Endothelial cell of umbilical vein (primary cell): ENCODE measurements around the gene TUFT1. TPM values are rescaled to one million over a fixed set of nuclear protein-coding genes. Genes with fewer than 3 reads are reported as not detected.

Experiments
- BruUV-seq: library from RNA; stranded (reverse); fragments of 400-500 nt; replicated peaks from 2 replicates; lab custom pipeline; 2021; lab: Mats Ljungman, UMichigan
- CTCF ChIA-PET: fragments of 300-600, 350-600 bp; sonication (Branson Sonifier 250); formaldehyde crosslinking; loops from one replicate; lab custom pipeline; 2021; ENCODE audit warnings: antibody characterized with exemption, inconsistent platforms; lab: Charles Lee
- POLR2A ChIA-PET: fragments of 300-600, 350-600 bp; sonication (Branson Sonifier 250); formaldehyde crosslinking; loops from one replicate; lab custom pipeline; 2021; ENCODE audit warnings: antibody characterized with exemption, inconsistent platforms; lab: Charles Lee
- DNase-seq: peaks from one replicate; pipeline ENCODE4 v3.0.0-alpha.2; 2011; ENCODE audit warnings: low read depth, low spot score
- FAIRE-seq: peaks from 2 replicates; lab custom pipeline; 2011; peaks lifted over from hg19 to GRCh38; lab: Jason Lieb, UNC
- H2AFZ ChIP-seq: 2 replicates; pipeline ENCODE4 v1.6.0; 2012; ENCODE audit warnings: low read depth, low read length, control low read depth, inconsistent platforms
- H3K27ac ChIP-seq: 2 replicates; pipeline ENCODE4 v1.5.1; 2011; ENCODE audit warnings: low read depth, mild to moderate bottlenecking, control low read depth, low read length, moderate library complexity; ENCODE audit not compliant: insufficient read depth
- H3K27me3 ChIP-seq, 2 experiments: 2 replicates each; pipeline versions ENCODE4 v1.6.0 to v1.6.1; 2011; ENCODE audit warnings: low read length in 2 of 2, mixed read lengths in 1 of 2; ENCODE audit not compliant: control insufficient read depth in 2 of 2, insufficient read depth in 2 of 2
- H3K36me3 ChIP-seq, 2 experiments: 2 replicates in 1 of 2; 3 replicates in 1 of 2; pipeline ENCODE4 v1.5.1; 2011; ENCODE audit warnings: low read length in 2 of 2, mild to moderate bottlenecking in 1 of 2, moderate library complexity in 1 of 2; ENCODE audit not compliant: control insufficient read depth in 2 of 2, insufficient read depth in 2 of 2; ENCODE audit errors: extremely low read depth in 1 of 2
- H3K4me1 ChIP-seq: 3 replicates; pipeline ENCODE4 v1.5.1; 2011; ENCODE audit warnings: mild to moderate bottlenecking, low read length; ENCODE audit not compliant: control insufficient read depth, insufficient read depth; ENCODE audit errors: extremely low read depth
- H3K4me2 ChIP-seq: 2 replicates; pipeline ENCODE4 v1.6.1; 2011; ENCODE audit warnings: low read length, control low read depth, mixed read lengths; ENCODE audit not compliant: insufficient read depth
- H3K4me3 ChIP-seq, 3 experiments: fragments of 200-600 bp in 1 of 3; sonication (generic), shearing (Covaris generic) in 1 of 3; replicated peaks in 1 of 3; 2 replicates each; pipeline ENCODE4 v1.5.1; 2011 to 2016; ENCODE audit warnings: control low read depth in 3 of 3, low read length in 3 of 3, mild to moderate bottlenecking in 2 of 3, inconsistent platforms in 1 of 3, low read depth in 1 of 3, moderate library complexity in 1 of 3; ENCODE audit not compliant: insufficient read depth in 1 of 3
- H3K79me2 ChIP-seq: 2 replicates; pipeline ENCODE4 v1.6.0; 2012; ENCODE audit warnings: low read length, inconsistent platforms; ENCODE audit not compliant: control insufficient read depth, insufficient read depth
- H3K9ac ChIP-seq: replicated peaks from 2 replicates; pipeline ENCODE3; 2011; ENCODE audit warnings: low read length, control low read depth; ENCODE audit not compliant: insufficient read depth; ENCODE audit errors: extremely low read depth
- H3K9me1 ChIP-seq: replicated peaks from 3 replicates; pipeline ENCODE4 v1.6.0; 2011; ENCODE audit warnings: mild to moderate bottlenecking, low read length; ENCODE audit not compliant: control insufficient read depth, insufficient read depth; ENCODE audit errors: extremely low read depth
- H3K9me3 ChIP-seq: replicated peaks from 2 replicates; pipeline ENCODE4 v1.5.1; 2012; ENCODE audit warnings: low read length, inconsistent platforms; ENCODE audit not compliant: control insufficient read depth, insufficient read depth
- H4K20me1 ChIP-seq: replicated peaks from 2 replicates; pipeline ENCODE3; 2011; ENCODE audit warnings: mild to moderate bottlenecking, low read length; ENCODE audit not compliant: control insufficient read depth, insufficient read depth; ENCODE audit errors: extremely low read depth
- EZH2 ChIP-seq: IDR thresholded peaks from 2 replicates; pipeline ENCODE4 v1.6.1; 2012; ENCODE audit warnings: borderline replicate concordance, low read depth, mild to moderate bottlenecking, moderate library complexity, low read length, inconsistent platforms; ENCODE audit not compliant: severe bottlenecking
- FOS ChIP-seq: IDR thresholded peaks from 2 replicates; pipeline ENCODE4 v1.6.1; 2011; ENCODE audit warnings: mild to moderate bottlenecking, low read length, moderate library complexity, borderline replicate concordance; ENCODE audit not compliant: insufficient read depth
- GATA2 ChIP-seq: IDR thresholded peaks from 2 replicates; pipeline ENCODE4 v1.7.0; 2011; ENCODE audit warnings: low read depth, mild to moderate bottlenecking, moderate library complexity, mixed read lengths, low read length; ENCODE audit not compliant: insufficient read length, insufficient read depth
- JUN ChIP-seq: IDR thresholded peaks from 2 replicates; pipeline ENCODE4 v1.6.1; 2011; ENCODE audit warnings: borderline replicate concordance, low read depth; ENCODE audit not compliant: insufficient read length, insufficient read depth
- MAX ChIP-seq: IDR thresholded peaks from 2 replicates; pipeline ENCODE4 v1.6.1; 2011; ENCODE audit not compliant: insufficient read depth, insufficient read length
- MYC ChIP-seq: IDR thresholded peaks from one replicate; pipeline ENCODE4 v1.6.1; 2011; ENCODE audit warnings: mild to moderate bottlenecking, low read depth, low read length
- POLR2A ChIP-seq: IDR thresholded peaks from 2 replicates; pipeline ENCODE4 v1.6.1; 2012; ENCODE audit warnings: low read depth, mild to moderate bottlenecking, control low read depth, low read length
- POLR2AphosphoS5 ChIP-seq: IDR thresholded peaks from 2 replicates; pipeline ENCODE4 v1.6.1; 2012; ENCODE audit warnings: low read depth, mild to moderate bottlenecking, control low read depth, low read length, moderate library complexity; ENCODE audit not compliant: insufficient read depth
- dilution Hi-C: fragments of 300-500 bp; cut with MboI; formaldehyde crosslinking; loops from one replicate; pipeline ENCODE4 v1.15.0; 2019; ENCODE audit warnings: low sequenced_read_pairs; ENCODE audit not compliant: extremely low pct_ligation_motif_present
- intact Hi-C: fragments of 100-400 bp; cut with micrococcal nuclease; formaldehyde crosslinking; loops from one replicate; pipeline ENCODE4 v1.10.0; 2022
- polyA plus RNA-seq, 4 experiments: library from polyadenylated mRNA; depleted of rRNA in 3 of 4; stranded (reverse) in 3 of 4; unstranded in 1 of 4; fragments of >200 nt; gene quantifications; 2 replicates each; pipeline versions ENCODE4 v1.2.1 to v1.2.3, GENCODE V29; 2011 to 2012; ENCODE audit warnings: missing spikeins in 1 of 4
- total RNA-seq: library from RNA; stranded (reverse); gene quantifications from 2 replicates; pipeline ENCODE4 v1.2.3, GENCODE V29; 2021
- TF ChIP-seq, protein P1 (sequence below), 2 donors: IDR thresholded peaks; 1 replicate in 1 of 2; 2 replicates in 1 of 2; pipeline ENCODE4 v1.5.1; 2011; ENCODE audit warnings: low read length in 2 of 2, mild to moderate bottlenecking in 2 of 2, moderate library complexity in 2 of 2, control low read depth in 1 of 2, inconsistent platforms in 1 of 2, low read depth in 1 of 2; ENCODE audit not compliant: insufficient read depth in 1 of 2; ENCODE audit errors: extremely low read depth in 1 of 2

TUFT1 gene
- total and polyA plus RNA-seq, 2 donors (not counting 3 experiments of a cell fraction or from before 2014, with no cell fraction given): 4.3 to 5.1 TPM

GRCh38 chr1:151546011-151546925, 6.2 kb downstream of the TUFT1 start:
- no peak overlapping the region for H3K4me2 ChIP-seq
- dilution Hi-C loops: no loop called here

More at GRCh38 chr1:151546011-151546925, 6.2 kb downstream of the TUFT1 start:
- Histone ChIP-seq H3K4me3 (no peak overlapping the region), H3K9ac (no peak overlapping the region), H3K9me1 (no peaks in the 10 kb centered on the region), H3K27ac (no peak overlapping the region), H3K4me1 (peaks cover 11% of the 10 kb centered on the region), H4K20me1 (no peaks in the 10 kb centered on the region), H3K36me3 (no peaks in the 10 kb centered on the region), H3K27me3 (no peaks in the 10 kb centered on the region), H3K9me3 (no peaks in the 10 kb centered on the region), H3K79me2 (no peaks in the 10 kb centered on the region), H2AFZ (no peak overlapping the region)
- BruUV-seq: no TSS peak
- TF ChIP-seq, protein P1, sequence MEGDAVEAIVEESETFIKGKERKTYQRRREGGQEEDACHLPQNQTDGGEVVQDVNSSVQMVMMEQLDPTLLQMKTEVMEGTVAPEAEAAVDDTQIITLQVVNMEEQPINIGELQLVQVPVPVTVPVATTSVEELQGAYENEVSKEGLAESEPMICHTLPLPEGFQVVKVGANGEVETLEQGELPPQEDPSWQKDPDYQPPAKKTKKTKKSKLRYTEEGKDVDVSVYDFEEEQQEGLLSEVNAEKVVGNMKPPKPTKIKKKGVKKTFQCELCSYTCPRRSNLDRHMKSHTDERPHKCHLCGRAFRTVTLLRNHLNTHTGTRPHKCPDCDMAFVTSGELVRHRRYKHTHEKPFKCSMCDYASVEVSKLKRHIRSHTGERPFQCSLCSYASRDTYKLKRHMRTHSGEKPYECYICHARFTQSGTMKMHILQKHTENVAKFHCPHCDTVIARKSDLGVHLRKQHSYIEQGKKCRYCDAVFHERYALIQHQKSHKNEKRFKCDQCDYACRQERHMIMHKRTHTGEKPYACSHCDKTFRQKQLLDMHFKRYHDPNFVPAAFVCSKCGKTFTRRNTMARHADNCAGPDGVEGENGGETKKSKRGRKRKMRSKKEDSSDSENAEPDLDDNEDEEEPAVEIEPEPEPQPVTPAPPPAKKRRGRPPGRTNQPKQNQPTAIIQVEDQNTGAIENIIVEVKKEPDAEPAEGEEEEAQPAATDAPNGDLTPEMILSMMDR (IDR thresholded peaks at IDR 0.05; ENCODE audit: extremely low read depth in 1 of 2, insufficient read depth in 1 of 2, low read depth in 1 of 2, low read length in 2 of 2): no peak
- no peak for TF ChIP-seq GATA2
- no peak for TF ChIP-seq JUN
- no peak for TF ChIP-seq EZH2
- no peak for TF ChIP-seq POLR2A
- no peak for TF ChIP-seq POLR2AphosphoS5
- TF ChIP-seq MYC: no peak
- TF ChIP-seq FOS: no peak
- TF ChIP-seq MAX: no peak
- DNase-seq (no peak), FAIRE-seq (no peak)
- CTCF ChIA-PET: interaction anchor here (2.0 kb wide), 1 partner anchor 11 kb away, joined by 6 read pairs; no protein-coding TSS in a partner anchor
- intact Hi-C loops: no loop called here
- POLR2A ChIA-PET: no interaction called here
